Measurements from ENCODE around the gene NR3C1.

Gene NR3C1

GRCh38 chr5:143236682-143237081, 166.8 kb downstream of the NR3C1 start:
- TF ChIP-seq POU6F1 (CRISPR knock-in tag; IDR thresholded peaks at IDR 0.05; ENCODE audit: borderline replicate concordance, low read depth) (no peak), ISL1 (CRISPR knock-in tag; IDR thresholded peaks at IDR 0.05) (0 out of 2 replicates have a peak, but pooled peaks have one; percentile 7)
- ATAC-seq = no peak

- ATAC-seq = 0 out of 3 replicates have a peak, but pooled peaks have one; percentile 22
Observed at GRCh38 chr5:143235423-143235822, 168.1 kb downstream of the NR3C1 start.

GRCh38 chr5:143234162-143234842, 169.2 kb downstream of the NR3C1 start:
- no peak for TF ChIP-seq ZNF8 (CRISPR knock-in tag; IDR thresholded peaks at IDR 0.05)
- ATAC-seq = no peak

More at GRCh38 chr5:143235423-143235822, 168.1 kb downstream of the NR3C1 start:
- TF ChIP-seq ZFP30 (CRISPR knock-in tag; IDR thresholded peaks at IDR 0.05) (no peak), BACH2 (CRISPR knock-in tag; IDR thresholded peaks at IDR 0.05; ENCODE audit: borderline replicate concordance) (no peak), TOX (CRISPR knock-in tag; IDR thresholded peaks at IDR 0.05; ENCODE audit: borderline replicate concordance) (no peak), ZNF8 (CRISPR knock-in tag; IDR thresholded peaks at IDR 0.05) (no peak), SNAI2 (CRISPR knock-in tag; IDR thresholded peaks at IDR 0.05) (no peak), ZNF70 (CRISPR knock-in tag; IDR thresholded peaks at IDR 0.05) (no peak), ESRRG (CRISPR knock-in tag; IDR thresholded peaks at IDR 0.05) (no peak), ZFP3 (CRISPR knock-in tag; IDR thresholded peaks at IDR 0.05) (no peak), OSR1 (CRISPR knock-in tag; IDR thresholded peaks at IDR 0.05) (no peak), CSDC2 (CRISPR knock-in tag; IDR thresholded peaks at IDR 0.05) (no peak), CREB5 (CRISPR knock-in tag; IDR thresholded peaks at IDR 0.05; ENCODE audit: low read depth) (no peak), RARB (CRISPR knock-in tag; IDR thresholded peaks at IDR 0.05) (no peak), TSHZ2 (CRISPR knock-in tag; IDR thresholded peaks at IDR 0.05) (no peak), GLIS3 (CRISPR knock-in tag; IDR thresholded peaks at IDR 0.05) (no peak), ARNTL (CRISPR knock-in tag; IDR thresholded peaks at IDR 0.05; ENCODE audit: borderline replicate concordance, low read depth) (no peak), ZNF565 (CRISPR knock-in tag; conservative IDR thresholded peaks at IDR 0.05; ENCODE audit: low read depth) (no peak), PATZ1 (CRISPR knock-in tag; IDR thresholded peaks at IDR 0.05; ENCODE audit: borderline replicate concordance) (no peak)

DNA sequence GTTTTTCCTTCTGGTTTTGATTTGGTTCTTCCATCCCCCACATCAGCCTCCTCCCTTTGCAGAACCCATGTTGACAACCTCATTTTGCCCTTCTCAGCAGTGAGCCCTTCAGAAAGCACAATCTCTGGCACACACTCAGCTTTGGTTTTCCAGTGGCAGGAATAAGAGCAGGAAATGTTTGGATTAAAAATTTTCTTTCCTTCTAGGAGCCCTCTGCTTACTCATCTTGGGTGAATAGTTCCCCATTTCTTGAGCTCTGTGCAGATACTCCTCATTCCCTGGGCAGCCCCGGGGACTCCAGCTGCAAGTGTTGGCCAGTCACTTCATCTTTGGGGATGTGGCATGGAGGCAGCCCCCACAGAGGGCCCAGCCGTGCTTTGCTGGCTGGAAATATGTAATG, 170.5 kb downstream of the NR3C1 start:
- no peak for ATAC-seq
- TF ChIP-seq SNAI2 (CRISPR knock-in tag; IDR thresholded peaks at IDR 0.05) = no peak
- TF ChIP-seq TCF4 (CRISPR knock-in tag; IDR thresholded peaks at IDR 0.05; ENCODE audit: borderline replicate concordance) = no peak
- TF ChIP-seq PATZ1 (CRISPR knock-in tag; IDR thresholded peaks at IDR 0.05; ENCODE audit: borderline replicate concordance) = no peak
- TF ChIP-seq CSDC2 (CRISPR knock-in tag; IDR thresholded peaks at IDR 0.05) = no peak
- TF ChIP-seq TSHZ2 (CRISPR knock-in tag; IDR thresholded peaks at IDR 0.05) = no peak
- TF ChIP-seq ZC3H10 (CRISPR knock-in tag; IDR thresholded peaks at IDR 0.05) = no peak
- TF ChIP-seq CREB5 (CRISPR knock-in tag; IDR thresholded peaks at IDR 0.05; ENCODE audit: low read depth) = no peak

All from SK-N-SH treated with all-trans-retinoic acid at 6 μM for 48 hours (cell line).